22Rv1 (cell line): ENCODE data around the gene RBPJL.

Source experiments
- CTCF ChIP-seq: fragments of 450-650 bp; IDR thresholded peaks from 2 replicates; pipeline ENCODE4 v1.5.1; 2017; ENCODE audit warnings: mild to moderate bottlenecking
- ZFX ChIP-seq: fragments of 450-650 bp; IDR thresholded peaks from 2 replicates; pipeline ENCODE4 v1.6.1; 2017; ENCODE audit warnings: antibody characterized with exemption, borderline replicate concordance

DNA sequence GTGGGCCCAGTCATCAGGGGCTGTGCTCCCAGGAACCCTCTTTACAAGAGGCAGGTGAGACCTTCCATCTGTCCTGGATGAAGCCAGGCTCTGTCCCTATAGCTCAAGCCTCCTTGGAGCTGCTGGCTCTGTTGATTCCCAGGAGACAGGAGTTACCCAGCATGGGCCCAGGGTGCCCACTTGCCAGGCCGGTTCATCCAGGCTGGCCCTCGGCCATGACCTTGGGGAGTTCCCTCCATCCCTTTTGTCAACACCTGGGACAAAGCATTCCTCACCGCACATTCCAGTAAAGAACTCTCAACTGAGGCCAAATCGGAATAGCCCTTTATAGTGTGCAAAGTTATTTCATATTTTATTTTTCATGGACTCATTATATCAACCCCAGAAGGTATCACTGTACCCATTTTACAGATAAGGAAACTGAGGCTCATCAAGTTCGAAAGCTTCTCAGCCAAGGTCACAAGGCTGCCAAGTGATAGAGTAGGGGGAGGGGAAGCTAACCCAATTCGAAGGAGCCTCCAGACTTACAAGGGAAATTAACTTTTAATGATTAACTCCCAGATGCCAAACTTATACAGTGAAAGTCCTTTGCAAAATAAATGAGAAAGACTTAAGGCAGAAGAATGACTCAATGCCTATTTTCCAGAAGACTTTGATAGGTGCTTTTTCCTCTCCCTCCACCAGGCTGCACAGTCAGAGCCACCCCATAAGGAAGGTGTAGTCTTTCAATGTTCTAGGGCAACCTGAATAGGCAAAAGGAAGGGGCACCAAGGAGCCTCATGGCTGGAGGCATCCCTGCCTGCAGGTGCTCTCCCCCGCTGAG, 23.1 kb downstream of the RBPJL start:
- TF ChIP-seq CTCF (no peak), ZFX (no peak)
